A673 (cell line): ENCODE data around the gene GPC6. TPM values are rescaled to one million over a fixed set of nuclear protein-coding genes. Genes with fewer than 3 reads are reported as not detected.

Experiments
- BruUV-seq: library from RNA; stranded (reverse); fragments of 400-500 nt; replicated peaks from 2 replicates; lab custom pipeline; 2021; lab: Mats Ljungman, UMichigan
- CTCF ChIA-PET: fragments of 300-600 bp; sonication (Branson Sonifier 250); formaldehyde crosslinking; loops from one replicate; lab custom pipeline; 2022; ENCODE audit warnings: antibody characterized with exemption; lab: Charles Lee
- POLR2A ChIA-PET: fragments of 300-600 bp; sonication (Branson Sonifier 250); formaldehyde crosslinking; loops from one replicate; lab custom pipeline; 2022; ENCODE audit warnings: antibody characterized with exemption; ENCODE audit not compliant: low non-redundant PET; lab: Charles Lee
- DNase-seq: peaks from one replicate; pipeline ENCODE4 v3.0.0-alpha.2; 2015; ENCODE audit warnings: low spot score
- H3K27ac ChIP-seq: fragments of 200-600 bp; sonication (generic); 2 replicates; pipeline ENCODE4 v1.5.1; 2016; ENCODE audit warnings: mixed run types, low read depth, mild to moderate bottlenecking, mixed read lengths, antibody characterized with exemption, low read length; ENCODE audit not compliant: poor library complexity, severe bottlenecking
- H3K27me3 ChIP-seq: fragments of 200-600 bp; sonication (generic); replicated peaks from 2 replicates; pipeline ENCODE4 v1.6.1; 2017; ENCODE audit warnings: mixed run types, low read depth, mild to moderate bottlenecking, mixed read lengths, antibody characterized with exemption, low read length; ENCODE audit not compliant: insufficient read depth, poor library complexity
- H3K36me3 ChIP-seq: fragments of 200-600 bp; sonication (generic); 2 replicates; pipeline ENCODE4 v1.6.1; 2016; ENCODE audit warnings: mixed run types, mild to moderate bottlenecking, mixed read lengths, antibody characterized with exemption, low read length; ENCODE audit not compliant: insufficient read depth, poor library complexity, severe bottlenecking
- H3K4me1 ChIP-seq: fragments of 200-600 bp; sonication (generic); 2 replicates; pipeline ENCODE4 v1.6.1; 2017; ENCODE audit warnings: mixed run types, mild to moderate bottlenecking, mixed read lengths, antibody characterized with exemption, low read length; ENCODE audit not compliant: insufficient read depth, poor library complexity, severe bottlenecking
- H3K4me3 ChIP-seq: fragments of 200-600 bp; sonication (generic); 2 replicates; pipeline ENCODE4 v1.5.1; 2016; ENCODE audit warnings: low read depth, mixed run types, mild to moderate bottlenecking, mixed read lengths, low read length; ENCODE audit not compliant: poor library complexity, severe bottlenecking
- H3K9me3 ChIP-seq: fragments of 200-600 bp; sonication (generic); 2 replicates; pipeline ENCODE4 v1.6.1; 2016; ENCODE audit warnings: mixed run types, low read depth, mild to moderate bottlenecking, mixed read lengths, antibody characterized with exemption, low read length; ENCODE audit not compliant: poor library complexity, severe bottlenecking
- CTCF ChIP-seq: fragments of 300-800, 200-600 bp; sonication (generic); conservative IDR thresholded peaks from 2 replicates; pipeline ENCODE4 v1.5.1; 2017; ENCODE audit warnings: low read depth, mild to moderate bottlenecking, antibody characterized with exemption, low read length, moderate library complexity, mixed read lengths
- EZH2 ChIP-seq: fragments of 200-600 bp; sonication (generic); IDR thresholded peaks from 2 replicates; pipeline ENCODE4 v1.6.1; 2017; ENCODE audit warnings: borderline replicate concordance, low read depth, mild to moderate bottlenecking, mixed read lengths, antibody characterized with exemption, low read length; ENCODE audit not compliant: poor library complexity, severe bottlenecking
- intact Hi-C: fragments of 100-400 bp; cut with micrococcal nuclease; formaldehyde crosslinking; loops from one replicate; pipeline ENCODE4 v1.10.0; 2022; ENCODE audit not compliant: unreplicated experiment
- total RNA-seq: library from RNA; stranded (reverse); gene quantifications from 2 replicates; pipeline ENCODE4 v1.2.3, GENCODE V29; 2021

The GPC6 gene
- total RNA-seq, 1 experiment from 2014 or later, result 23.3 TPM

DNA sequence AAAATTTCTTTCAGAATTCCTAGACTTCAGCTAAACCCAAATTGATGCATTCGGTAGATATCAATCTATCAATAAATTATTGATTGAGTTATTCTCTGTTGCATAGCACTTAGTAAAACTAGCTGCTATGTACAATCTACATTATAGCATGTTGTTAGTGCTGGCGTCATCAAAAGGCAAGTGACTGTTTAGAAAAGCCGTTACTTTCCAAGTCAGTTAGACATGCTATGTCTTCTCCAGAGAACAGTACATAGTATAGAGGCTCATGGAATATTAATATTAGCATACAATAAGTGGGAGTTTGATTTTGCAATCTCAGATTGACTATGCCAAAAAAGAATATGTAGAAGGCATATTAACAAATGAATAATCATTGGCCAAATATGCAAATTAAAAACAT, 1087.3 kb downstream of the GPC6 start:
- peaks cover 44% of the 10 kb centered on the region for H3K4me1 ChIP-seq
- no peak for TF ChIP-seq CTCF
- no peak for TF ChIP-seq EZH2
- H3K27ac ChIP-seq, result no peak overlapping the region
- DNase-seq, result no peak
- no peaks in the 10 kb centered on the region for H3K36me3 ChIP-seq
- no TSS peak for BruUV-seq
- no peak overlapping the region for H3K4me3 ChIP-seq
- CTCF ChIA-PET, result no interaction called here
- H3K27me3 ChIP-seq, result no peaks in the 10 kb centered on the region
- H3K9me3 ChIP-seq, result no peaks in the 10 kb centered on the region
- intact Hi-C loops, result no loop called here
- POLR2A ChIA-PET, result no interaction called here

- Histone ChIP-seq H3K27ac (no peak overlapping the region), H3K9me3 (no peaks in the 10 kb centered on the region), H3K4me3 (no peak overlapping the region), H3K27me3 (no peaks in the 10 kb centered on the region), H3K4me1 (peaks cover 42% of the 10 kb centered on the region), H3K36me3 (no peaks in the 10 kb centered on the region)
- CTCF ChIA-PET, result no interaction called here
- no peak for DNase-seq
- intact Hi-C loops, result no loop called here
- POLR2A ChIA-PET, result no interaction called here
- no peak for TF ChIP-seq CTCF
- TF ChIP-seq EZH2, result no peak
- BruUV-seq, result no TSS peak
Measured at GRCh38 chr13:94315188-94315587, 1088.6 kb downstream of the GPC6 start.

DNA sequence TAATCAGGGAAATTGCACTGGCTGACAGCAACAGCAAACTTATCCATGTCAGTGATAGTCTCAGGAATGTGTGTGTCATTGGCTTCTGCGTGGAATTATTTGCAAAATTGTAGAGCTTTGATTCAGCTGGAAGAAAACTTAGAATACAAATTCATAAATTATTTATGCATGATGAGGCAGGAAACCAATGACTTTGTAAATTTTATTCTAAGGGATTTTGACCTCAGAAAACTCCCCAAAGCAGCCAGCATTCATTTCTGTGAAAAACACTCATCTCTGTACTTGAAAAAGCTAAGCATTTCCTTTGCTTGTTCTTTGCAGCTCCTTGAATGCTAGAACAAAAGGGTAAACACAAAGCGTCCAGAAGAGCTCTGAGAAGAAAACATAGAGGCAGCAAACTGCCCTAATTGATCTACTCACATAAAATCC, 1090.5 kb downstream of the GPC6 start:
- H3K27me3 ChIP-seq, result no peaks in the 10 kb centered on the region
- no peak for DNase-seq
- intact Hi-C loops, result no loop called here
- peaks cover 34% of the 10 kb centered on the region for H3K4me1 ChIP-seq
- no peaks in the 10 kb centered on the region for H3K9me3 ChIP-seq
- BruUV-seq, result no TSS peak
- H3K4me3 ChIP-seq, result no peak overlapping the region
- peak overlapping the region; percentile 34 for H3K27ac ChIP-seq
- no peaks in the 10 kb centered on the region for H3K36me3 ChIP-seq
- TF ChIP-seq CTCF (no peak), EZH2 (no peak)
- POLR2A ChIA-PET, result interaction anchor here (0.6 kb wide), 1 partner anchor 1331 kb away, joined by 7 read pairs; no protein-coding TSS in a partner anchor
- CTCF ChIA-PET, result interaction anchor here (1.0 kb wide), 1 partner anchor 19 kb away, joined by 3 read pairs; no protein-coding TSS in a partner anchor
